Heart left ventricle (tissue), 16 donors: ENCODE measurements around the gene METTL24. TPM values are rescaled to one million over a fixed set of nuclear protein-coding genes. Genes with fewer than 3 reads are reported as not detected.

Source experiments
- ATAC-seq, 4 donors: fragments of 200-7000 bp; cut with Tn5 transposase; one replicate each; pipeline ENCODE4 v1.9.1; 2020 to 2022; ENCODE audit warnings: moderate library complexity in 4 of 4, mild to moderate bottlenecking in 3 of 4, moderate number of reproducible peaks in 1 of 4
- DNase-seq, 5 donors: peaks; one replicate each; pipeline ENCODE4 v3.0.0-alpha.2; 2020
- H3K27ac ChIP-seq, 12 donors: fragments of 200-600 bp; sonication (generic) in 4 of 12; one replicate each; pipeline versions ENCODE4 v1.5.0 to v1.8.0; 2016 to 2022; ENCODE audit warnings: mild to moderate bottlenecking in 2 of 12
- H3K27me3 ChIP-seq, 9 donors: fragments of 200-600 bp; sonication (generic) in 2 of 9; one replicate each; pipeline versions ENCODE4 v1.5.1 to v1.8.0; 2016 to 2022; ENCODE audit warnings: mild to moderate bottlenecking in 3 of 9
- H3K36me3 ChIP-seq, 9 donors: fragments of 200-600 bp; sonication (generic) in 2 of 9; one replicate each; pipeline versions ENCODE4 v1.5.0 to v1.8.0; 2018 to 2022; ENCODE audit warnings: mild to moderate bottlenecking in 2 of 9
- H3K4me1 ChIP-seq, 12 donors: fragments of 200-600 bp; sonication (generic) in 4 of 12; one replicate each; pipeline versions ENCODE4 v1.5.0 to v1.8.0; 2016 to 2022; ENCODE audit warnings: mild to moderate bottlenecking in 3 of 12
- H3K4me3 ChIP-seq, 12 donors: fragments of 200-600 bp; sonication (generic) in 4 of 12; one replicate each; pipeline versions ENCODE4 v1.5.0 to v1.8.0; 2017 to 2022; ENCODE audit warnings: mild to moderate bottlenecking in 9 of 12, moderate library complexity in 4 of 12
- H3K9me3 ChIP-seq, 12 donors: fragments of 200-600 bp; sonication (generic) in 4 of 12; one replicate each; pipeline versions ENCODE4 v1.5.0 to v1.8.0; 2016 to 2022; ENCODE audit warnings: mild to moderate bottlenecking in 1 of 12
- CTCF ChIP-seq, 12 donors: fragments of 200-600 bp; sonication (generic) in 4 of 12; IDR thresholded peaks; one replicate each; pipeline versions ENCODE4 v1.5.0 to v1.8.0; 2018 to 2022; ENCODE audit warnings: antibody characterized with exemption in 12 of 12, mild to moderate bottlenecking in 5 of 12
- POLR2A ChIP-seq, 2 donors: fragments of 450-650 bp; IDR thresholded peaks; one replicate each; pipeline ENCODE4 v1.6.1; 2017; ENCODE audit warnings: antibody characterized with exemption in 2 of 2, mild to moderate bottlenecking in 2 of 2, moderate library complexity in 2 of 2
- WGBS, 4 donors: extraction: QIAGEN DNeasy Blood & Tissue Kit in 2 of 4; methylation state at CpG; one replicate each; pipeline versions ENCODE4 v1.1.5 to v1.1.7; 2013 to 2018; 5-methylcytosine and 5-hydroxymethylcytosine counted together
- intact Hi-C, 10 donors: fragments of 100-400 bp; cut with DNase I; formaldehyde crosslinking; loops; one replicate each; pipeline versions ENCODE4 v1.11.1 to v1.14.2; 2022
- polyA plus RNA-seq, 2 donors: library from polyadenylated mRNA; stranded (reverse); fragments of 200-250 nt; gene quantifications; one replicate each; pipeline ENCODE4 v1.2.3, GENCODE V29; 2013
- total RNA-seq, 9 donors: library from RNA; depleted of rRNA in 2 of 9; stranded (reverse); fragments of >200 nt in 2 of 9; fragmentation: NEBNext Ultra II Directional in 3 of 9; extraction: Animal tissue kit (Norgen Biotek cat#: 25700) in 3 of 9; gene quantifications; one replicate each; pipeline versions ENCODE4 v1.1.0 to v1.2.4, GENCODE V29; 2016 to 2023
- donor health status: ischemic (EF 13 %, LVEDD 7.1; RV severe dilation, severe dysfunction).
- donor health status: healthy with polysubstance abuse.
- donor health status: DM: no; HTN: yes; CAD: no.
- donor health status: DM: no; HTN: no; CAD: no.
- donor health status: ischemic (EF 25% LVEDD 6.9; RV normal size, moderate dysfunction).
- donor health status: ischemic (EF 25% LVEDD 5.7; RV mildly dilated, moderate dysfunction).
- donor health status: healthy.
- donor health status: DM: yes; HTN: yes; CAD: no.
- donor health status: ischemic (EF 35%, LVEDD 5.7; RV mildly dilated, moderate dysfunction).
- donor health status: nonischemic (EF 11% LVEDD 7.7; RV severe dilation, severe dysfunction).
- donor health status: DM: yes; HTN: yes; CAD: no.
- donor health status: PGD.
- donor health status: ischemic (EF 29% LVEDD 5.4; RV normal size, mild dysfunction).
- donor health status: nonischemic (EF 23%, LVEDD 6.1; RV moderate dilation, normal function).

Gene METTL24
- total and polyA plus RNA-seq, 11 donors: 0.60 to 2.8 (median 1.8) TPM; not detected in 3

GRCh38 chr6:110269623-110270022 is 88.5 kb downstream of the METTL24 start:
- intact Hi-C loops: no loop called here
- no peak overlapping the region for H3K4me3 ChIP-seq
- WGBS, 4 donors: 82 to 87% (median 85%) methylated on average over 2 of the region's 2 CpGs
- no peaks in the 10 kb centered on the region for H3K36me3 ChIP-seq
- no peaks in the 10 kb centered on the region for H3K4me1 ChIP-seq
- no peak for DNase-seq
- ATAC-seq: no peak
- TF ChIP-seq POLR2A (IDR thresholded peaks at IDR 0.05): no peak
- no peak for TF ChIP-seq CTCF (IDR thresholded peaks at IDR 0.05)
- H3K27ac ChIP-seq: no peak overlapping the region
- no peaks in the 10 kb centered on the region for H3K9me3 ChIP-seq
- H3K27me3 ChIP-seq: no peaks in the 10 kb centered on the region

- H3K27ac ChIP-seq: no peak overlapping the region
- H3K4me1 ChIP-seq: no peaks in the 10 kb centered on the region
- no peak for ATAC-seq
- no peak overlapping the region for H3K4me3 ChIP-seq
- H3K27me3 ChIP-seq: no peaks in the 10 kb centered on the region
- H3K36me3 ChIP-seq: no peaks in the 10 kb centered on the region
- no peaks in the 10 kb centered on the region for H3K9me3 ChIP-seq
- TF ChIP-seq POLR2A (IDR thresholded peaks at IDR 0.05) (no peak), CTCF (IDR thresholded peaks at IDR 0.05) (no peak)
- intact Hi-C loops: no loop called here
- no peak for DNase-seq
These were observed 91.2 kb downstream of the METTL24 start for GRCh38 chr6:110266996-110267395.

- Histone ChIP-seq H3K27ac (no peak overlapping the region), H3K4me1 (no peaks in the 10 kb centered on the region), H3K4me3 (no peak overlapping the region), H3K36me3 (no peaks in the 10 kb centered on the region), H3K27me3 (no peaks in the 10 kb centered on the region), H3K9me3 (peaks cover 0 to 8% (median 0%) of the 10 kb centered on the region in 12 donors)
- WGBS, 4 donors: 80 to 90% (median 87%) methylated on average over 3 of the region's 3 CpGs
- ATAC-seq: no peak
- TF ChIP-seq CTCF (IDR thresholded peaks at IDR 0.05) (no peak), POLR2A (IDR thresholded peaks at IDR 0.05) (no peak)
- no peak for DNase-seq
- intact Hi-C loops: no loop called here
These were observed 92.9 kb downstream of the METTL24 start for GRCh38 chr6:110265273-110265672.

GRCh38 chr6:110256366-110256765 is 101.8 kb downstream of the METTL24 start:
- 76 to 87% (median 82%) methylated on average over 2 of the region's 2 CpGs for WGBS, 4 donors
- ATAC-seq (no peak), DNase-seq (no peak)
- H3K4me3 ChIP-seq: no peak overlapping the region
- peaks cover 0 to 22% (median 0%) of the 10 kb centered on the region in 12 donors for H3K9me3 ChIP-seq
- H3K4me1 ChIP-seq: no peaks in the 10 kb centered on the region
- no peaks in the 10 kb centered on the region for H3K27me3 ChIP-seq
- H3K27ac ChIP-seq: no peak overlapping the region
- intact Hi-C loops: no loop called here
- no peaks in the 10 kb centered on the region for H3K36me3 ChIP-seq
- no peak for TF ChIP-seq POLR2A (IDR thresholded peaks at IDR 0.05)
- no peak for TF ChIP-seq CTCF (IDR thresholded peaks at IDR 0.05)
